IMR-90 (cell line): ENCODE measurements around the gene USP6NL. TPM values are rescaled to one million over a fixed set of nuclear protein-coding genes. Genes with fewer than 3 reads are reported as not detected.

Source experiments
- ATAC-seq: fragments of 200-7000 bp; cut with Tn5 transposase; 2 replicates; pipeline ENCODE4 v1.9.1; 2020; ENCODE audit warnings: low read depth, mild to moderate bottlenecking, moderate library complexity
- BruUV-seq: library from RNA; stranded (reverse); fragments of 400-500 nt; replicated peaks from 2 replicates; lab custom pipeline; 2021; lab: Mats Ljungman, UMichigan
- CTCF ChIA-PET: fragments of 300-600 bp; formaldehyde crosslinking; extraction: SDS; loops from one replicate; lab custom pipeline; 2021; ENCODE audit warnings: antibody characterized with exemption; lab: Yijun Ruan, JAX
- POLR2A ChIA-PET: fragments of 300-600 bp; sonication (Branson Sonifier 250); formaldehyde crosslinking; loops from one replicate; lab custom pipeline; 2022; ENCODE audit warnings: antibody characterized with exemption; ENCODE audit not compliant: unreplicated experiment; lab: Charles Lee
- DNase-seq: peaks from one replicate; pipeline ENCODE4 v3.0.0; 2013
- H2AFZ ChIP-seq: replicated peaks from 2 replicates; pipeline ENCODE3; 2013; ENCODE audit warnings: low read length, mild to moderate bottlenecking; ENCODE audit not compliant: poor library complexity
- H2AK5ac ChIP-seq: 2 replicates; pipeline ENCODE4 v1.6.1; 2013; ENCODE audit warnings: low read depth, low read length, inconsistent platforms
- H2AK9ac ChIP-seq: replicated peaks from 2 replicates; pipeline ENCODE3; 2013; ENCODE audit warnings: mild to moderate bottlenecking, low read depth, low read length, moderate library complexity; ENCODE audit not compliant: poor library complexity
- H2BK120ac ChIP-seq: 2 replicates; pipeline ENCODE4 v1.6.1; 2013; ENCODE audit warnings: low read depth, low read length, inconsistent platforms
- H2BK15ac ChIP-seq: 3 replicates; pipeline ENCODE4 v1.6.1; 2013; ENCODE audit warnings: low read depth, low read length, inconsistent platforms
- H2BK20ac ChIP-seq: 2 replicates; pipeline ENCODE4 v1.6.1; 2013; ENCODE audit warnings: low read depth, mild to moderate bottlenecking, inconsistent platforms, low read length, moderate library complexity
- H2BK5ac ChIP-seq: 2 replicates; pipeline ENCODE4 v1.6.1; 2013; ENCODE audit warnings: mild to moderate bottlenecking, low read depth, low read length, inconsistent platforms; ENCODE audit not compliant: poor library complexity, severe bottlenecking
- H3K14ac ChIP-seq: replicated peaks from 2 replicates; pipeline ENCODE4 v1.6.1; 2013; ENCODE audit warnings: low read depth, low read length, inconsistent platforms
- H3K18ac ChIP-seq: 2 replicates; pipeline ENCODE4 v1.6.1; 2013; ENCODE audit warnings: low read depth, low read length, control low read depth
- H3K23ac ChIP-seq: 2 replicates; pipeline ENCODE4 v1.6.1; 2013; ENCODE audit warnings: low read depth, low read length, inconsistent platforms
- H3K27ac ChIP-seq: 2 replicates; pipeline ENCODE4 v1.5.1; 2013; ENCODE audit warnings: mild to moderate bottlenecking, control low read depth, low read length; ENCODE audit not compliant: insufficient read depth
- H3K27me3 ChIP-seq: 2 replicates; pipeline ENCODE4 v1.6.1; 2013; ENCODE audit warnings: low read length; ENCODE audit not compliant: control insufficient read depth, insufficient read depth
- H3K36me3 ChIP-seq: 2 replicates; pipeline ENCODE4 v1.6.1; 2013; ENCODE audit warnings: low read length, mixed read lengths; ENCODE audit not compliant: control insufficient read depth, insufficient read depth
- H3K4ac ChIP-seq: 2 replicates; pipeline ENCODE4 v1.6.1; 2013; ENCODE audit warnings: low read depth, low read length, inconsistent platforms
- H3K4me1 ChIP-seq: 2 replicates; pipeline ENCODE4 v1.6.1; 2013; ENCODE audit warnings: low read length, mixed read lengths; ENCODE audit not compliant: control insufficient read depth, insufficient read depth
- H3K4me2 ChIP-seq: 2 replicates; pipeline ENCODE4 v1.6.1; 2013; ENCODE audit warnings: low read depth, mild to moderate bottlenecking, control low read depth, low read length, moderate library complexity
- H3K4me3 ChIP-seq: 2 replicates; pipeline ENCODE4 v1.5.1; 2013; ENCODE audit warnings: low read depth, mild to moderate bottlenecking, control low read depth, low read length, moderate library complexity; ENCODE audit not compliant: insufficient read depth
- H3K56ac ChIP-seq: 2 replicates; pipeline ENCODE4 v1.6.1; 2013; ENCODE audit warnings: low read length, inconsistent platforms; ENCODE audit not compliant: insufficient read depth; ENCODE audit errors: extremely low read depth
- H3K79me1 ChIP-seq, 2 experiments: 2 replicates each; pipeline ENCODE4 v1.6.1; 2013; ENCODE audit warnings: low read length in 2 of 2, inconsistent platforms in 1 of 2, low read depth in 1 of 2
- H3K9ac ChIP-seq: 2 replicates; pipeline ENCODE4 v1.6.1; 2013; ENCODE audit warnings: low read depth, low read length, control low read depth
- H3K9me1 ChIP-seq: 2 replicates; pipeline ENCODE4 v1.6.1; 2013; ENCODE audit warnings: low read length, inconsistent platforms; ENCODE audit not compliant: insufficient read depth
- H3K9me3 ChIP-seq: 2 replicates; pipeline ENCODE4 v1.6.1; 2013; ENCODE audit warnings: low read length; ENCODE audit not compliant: control insufficient read depth, insufficient read depth
- H4K20me1 ChIP-seq: 2 replicates; pipeline ENCODE4 v1.6.1; 2013; ENCODE audit warnings: low read length, inconsistent platforms; ENCODE audit not compliant: insufficient read depth
- H4K5ac ChIP-seq: 2 replicates; pipeline ENCODE4 v1.6.1; 2013; ENCODE audit warnings: mild to moderate bottlenecking, low read depth, low read length, control low read depth
- H4K8ac ChIP-seq, 2 experiments: 2 replicates each; pipeline ENCODE4 v1.6.1; 2013; ENCODE audit warnings: low read depth in 2 of 2, low read length in 2 of 2, control low read depth in 1 of 2, inconsistent platforms in 1 of 2
- H4K91ac ChIP-seq: 2 replicates; pipeline ENCODE4 v1.6.1; 2013; ENCODE audit warnings: low read depth, low read length, inconsistent platforms; ENCODE audit not compliant: insufficient read depth
- MAFK ChIP-seq: IDR thresholded peaks from 2 replicates; pipeline ENCODE4 v1.6.1; 2012; ENCODE audit warnings: low read depth, low read length, improper control_type of control experiment
- MXI1 ChIP-seq: IDR thresholded peaks from 2 replicates; pipeline ENCODE4 v1.6.1; 2012; ENCODE audit warnings: low read depth, mild to moderate bottlenecking, low read length, moderate library complexity, borderline replicate concordance
- RAD21 ChIP-seq: IDR thresholded peaks from 2 replicates; pipeline ENCODE4 v1.6.1; 2012; ENCODE audit warnings: low read length, improper control_type of control experiment
- RFX5 ChIP-seq: IDR thresholded peaks from 2 replicates; pipeline ENCODE4 v1.8.0; 2012; ENCODE audit warnings: low read depth, mild to moderate bottlenecking, low read length, moderate library complexity
- SMC3 ChIP-seq: fragments of 150-350 bp; IDR thresholded peaks from 2 replicates; pipeline ENCODE4 v1.6.1; 2016; ENCODE audit warnings: low read depth, mild to moderate bottlenecking, antibody characterized with exemption, low read length, moderate library complexity
- WGBS, 2 experiments: methylation state at CpG; one replicate each; pipeline versions ENCODE4 v1.1.5 to v1.1.7; 2013; ENCODE audit warnings: missing lambda C conversion rate in 2 of 2; ENCODE audit not compliant: insufficient read length in 1 of 2; ENCODE audit errors: extremely low coverage in 2 of 2; 5-methylcytosine and 5-hydroxymethylcytosine counted together
- dilution Hi-C: fragments of 300-500 bp; cut with HindIII; formaldehyde crosslinking; loops from one replicate; pipeline ENCODE4 v1.14.3; 2018; ENCODE audit warnings: low sequenced_read_pairs; ENCODE audit not compliant: unreplicated experiment
- in situ Hi-C: fragments of 300-500 bp; cut with MboI; formaldehyde crosslinking; loops from 3 replicates; pipeline ENCODE4 v1.14.3; 2019; ENCODE audit warnings: low sequenced_read_pairs, inconsistent platforms, mixed read lengths
- intact Hi-C: fragments of 100-400 bp; cut with micrococcal nuclease; formaldehyde crosslinking; loops from 2 replicates; pipeline ENCODE4 v1.10.0; 2022
- polyA plus RNA-seq, 3 experiments: library from polyadenylated mRNA; depleted of rRNA; stranded (reverse); fragments of >200 nt; gene quantifications; 2 replicates each; pipeline ENCODE4 v1.2.3, GENCODE V29; 2012; ENCODE audit warnings: low replicate concordance in 1 of 3
- total RNA-seq: library from RNA; depleted of rRNA; stranded (reverse); fragments of >200 nt; gene quantifications from 2 replicates; pipeline ENCODE4 v1.2.3, GENCODE V29; 2012
- TF ChIP-seq, protein P1 (sequence below): fragments of 150-350 bp; IDR thresholded peaks from 2 replicates; pipeline ENCODE4 v1.6.1; 2016; ENCODE audit warnings: low read depth, mild to moderate bottlenecking, low read length, moderate library complexity, borderline replicate concordance

USP6NL gene
- total and polyA plus RNA-seq, 2 of the 4 experiments (the other 2 are of a cell fraction) = 7.8 to 9.1 TPM

DNA sequence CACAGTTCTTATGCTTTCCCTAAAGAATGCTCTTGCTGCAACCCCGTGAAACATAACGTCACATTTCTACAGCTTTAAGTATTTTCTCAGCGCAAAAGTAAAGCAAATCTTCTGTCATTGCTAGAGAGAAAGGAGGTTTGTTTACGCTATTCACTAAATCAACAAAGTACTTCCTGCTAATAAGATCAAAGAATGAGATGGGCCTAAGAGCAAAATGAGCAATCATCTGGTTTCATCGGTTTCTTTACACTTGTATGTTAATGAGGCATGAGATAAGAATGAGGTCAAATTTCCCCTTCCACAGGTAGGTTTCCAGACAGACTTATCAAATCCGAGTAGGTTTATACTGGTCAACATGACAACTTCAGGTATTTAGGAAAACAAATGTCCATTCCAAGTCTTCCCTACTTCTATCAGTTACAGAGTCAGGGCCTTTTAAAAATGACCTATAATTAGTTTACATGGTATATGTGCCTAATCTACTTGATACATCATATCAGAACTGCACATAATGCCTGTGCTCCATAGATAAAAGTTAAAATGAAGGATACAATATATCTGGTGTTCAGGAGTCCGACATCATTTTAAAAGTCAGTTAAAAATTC lies 8.4 kb downstream of the USP6NL start:
- ATAC-seq (no peak), DNase-seq (peak; percentile 60)
- Histone ChIP-seq H4K91ac (no peak overlapping the region), H3K4me1 (0 out of 2 replicates have a peak, but pooled peaks cover 2% of the 10 kb centered on the region), H2AK9ac (no peak overlapping the region), H3K4ac (no peak overlapping the region), H3K18ac (no peak overlapping the region), H3K9ac (no peak overlapping the region), H3K9me3 (no peaks in the 10 kb centered on the region), H4K20me1 (peaks cover 11% of the 10 kb centered on the region; the same call in 1 of the 2 replicates), H2BK120ac (no peak overlapping the region), H3K27me3 (no peaks in the 10 kb centered on the region), H3K14ac (no peak overlapping the region), H3K27ac (no peak overlapping the region), H2AK5ac (no peak overlapping the region), H3K23ac (no peak overlapping the region), H3K56ac (no peak overlapping the region), H3K79me1 (peaks cover 35 to 41% of the 10 kb centered on the region in 2 experiments), H3K4me3 (no peak overlapping the region), H3K9me1 (peaks cover 5% of the 10 kb centered on the region; the same call in 1 of the 2 replicates), H2BK20ac (no peak overlapping the region), H3K4me2 (peak overlapping the region; percentile 22; the same call in 1 of the 2 replicates), H4K5ac (no peak overlapping the region), H4K8ac (no peak overlapping the region), H3K36me3 (no peaks in the 10 kb centered on the region), H2BK15ac (no peak overlapping the region), H2AFZ (no peak overlapping the region), H2BK5ac (no peak overlapping the region)
- intact Hi-C loops = loop anchor here (5.0 kb wide), 1 partner anchor 36 kb away; no protein-coding TSS in a partner anchor
- dilution Hi-C loops = no loop called here
- TF ChIP-seq, protein P1, sequence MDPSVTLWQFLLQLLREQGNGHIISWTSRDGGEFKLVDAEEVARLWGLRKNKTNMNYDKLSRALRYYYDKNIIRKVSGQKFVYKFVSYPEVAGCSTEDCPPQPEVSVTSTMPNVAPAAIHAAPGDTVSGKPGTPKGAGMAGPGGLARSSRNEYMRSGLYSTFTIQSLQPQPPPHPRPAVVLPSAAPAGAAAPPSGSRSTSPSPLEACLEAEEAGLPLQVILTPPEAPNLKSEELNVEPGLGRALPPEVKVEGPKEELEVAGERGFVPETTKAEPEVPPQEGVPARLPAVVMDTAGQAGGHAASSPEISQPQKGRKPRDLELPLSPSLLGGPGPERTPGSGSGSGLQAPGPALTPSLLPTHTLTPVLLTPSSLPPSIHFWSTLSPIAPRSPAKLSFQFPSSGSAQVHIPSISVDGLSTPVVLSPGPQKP = no peak
- TF ChIP-seq MXI1 (no peak), SMC3 (no peak), MAFK (no peak), RFX5 (no peak), RAD21 (no peak)
- WGBS, 2 experiments = no CpG with 5 or more reads among the region's 7 CpGs
- POLR2A ChIA-PET = no interaction called here
- no TSS peak for BruUV-seq
- CTCF ChIA-PET = no interaction called here
- in situ Hi-C loops = no loop called here
